Right lobe of liver (tissue), 4 donors: ENCODE measurements around the gene USO1.

Experiments
- POLR2A ChIP-seq: fragments of 450-650 bp; IDR thresholded peaks from one replicate; pipeline ENCODE4 v1.6.1; 2017; ENCODE audit warnings: antibody characterized with exemption, mild to moderate bottlenecking
- TF ChIP-seq, protein P1 (sequence below), 4 donors: fragments of 200-600 bp in 3 of 4; fragments of 450-650 bp in 1 of 4; IDR thresholded peaks; one replicate each; pipeline versions ENCODE4 v1.5.1 to v1.8.0; 2016 to 2022; ENCODE audit warnings: antibody characterized with exemption in 4 of 4, mild to moderate bottlenecking in 2 of 4
- donor health status: DM: no; HTN: no; CAD: no.
- donor health status: DM: no; HTN: no; CAD: no.
- donor health status: DM: no; HTN: yes; CAD: no.

DNA sequence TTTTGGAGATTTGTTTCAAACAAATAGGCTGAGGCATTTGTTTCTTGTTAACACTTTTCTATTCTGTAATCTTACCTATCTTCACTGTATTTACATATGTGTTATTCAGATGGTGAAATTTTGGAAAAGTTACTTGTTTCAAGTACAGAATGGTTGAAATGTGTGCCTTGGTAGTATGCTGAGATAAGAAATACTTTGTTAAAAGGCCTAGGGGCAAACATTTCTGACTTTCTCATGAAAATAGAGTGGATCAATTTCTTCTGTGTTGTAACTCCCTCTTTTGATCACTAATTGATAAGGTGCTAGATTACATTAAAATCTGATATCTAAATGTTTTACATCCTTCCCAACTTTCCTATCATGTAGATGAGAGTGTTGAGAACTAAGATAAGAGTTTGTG is 18.1 kb downstream of the USO1 start:
- no peak for TF ChIP-seq POLR2A
- TF ChIP-seq, protein P1, sequence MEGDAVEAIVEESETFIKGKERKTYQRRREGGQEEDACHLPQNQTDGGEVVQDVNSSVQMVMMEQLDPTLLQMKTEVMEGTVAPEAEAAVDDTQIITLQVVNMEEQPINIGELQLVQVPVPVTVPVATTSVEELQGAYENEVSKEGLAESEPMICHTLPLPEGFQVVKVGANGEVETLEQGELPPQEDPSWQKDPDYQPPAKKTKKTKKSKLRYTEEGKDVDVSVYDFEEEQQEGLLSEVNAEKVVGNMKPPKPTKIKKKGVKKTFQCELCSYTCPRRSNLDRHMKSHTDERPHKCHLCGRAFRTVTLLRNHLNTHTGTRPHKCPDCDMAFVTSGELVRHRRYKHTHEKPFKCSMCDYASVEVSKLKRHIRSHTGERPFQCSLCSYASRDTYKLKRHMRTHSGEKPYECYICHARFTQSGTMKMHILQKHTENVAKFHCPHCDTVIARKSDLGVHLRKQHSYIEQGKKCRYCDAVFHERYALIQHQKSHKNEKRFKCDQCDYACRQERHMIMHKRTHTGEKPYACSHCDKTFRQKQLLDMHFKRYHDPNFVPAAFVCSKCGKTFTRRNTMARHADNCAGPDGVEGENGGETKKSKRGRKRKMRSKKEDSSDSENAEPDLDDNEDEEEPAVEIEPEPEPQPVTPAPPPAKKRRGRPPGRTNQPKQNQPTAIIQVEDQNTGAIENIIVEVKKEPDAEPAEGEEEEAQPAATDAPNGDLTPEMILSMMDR (IDR thresholded peaks at IDR 0.05): no peak
